Brain microvascular endothelial cell (primary cell): Measurements from ENCODE around the gene PLEKHJ1.
A peak's percentile ranks its signal among the peaks of the same experiment; 100 is the strongest.

ENCODE experiments used
- DNase-seq: peaks from one replicate; pipeline ENCODE4 v3.0.0-alpha.2; 2020
- H3K27ac ChIP-seq: fragments of 250-450 bp; sonication (Bioruptor Pico); 2 replicates; pipeline ENCODE4 v1.5.1; 2020; ENCODE audit warnings: mild to moderate bottlenecking, moderate library complexity
- H3K27me3 ChIP-seq: fragments of 250-450 bp; sonication (Bioruptor Pico); replicated peaks from 2 replicates; pipeline ENCODE4 v1.5.1; 2020; ENCODE audit warnings: mild to moderate bottlenecking
- H3K36me3 ChIP-seq: fragments of 250-450 bp; sonication (Bioruptor Pico); replicated peaks from 2 replicates; pipeline ENCODE4 v1.5.1; 2020; ENCODE audit warnings: mild to moderate bottlenecking
- H3K4me3 ChIP-seq: 2 replicates; pipeline ENCODE4 v1.5.1; 2011; ENCODE audit warnings: low read depth, mild to moderate bottlenecking, control low read depth, low read length, moderate library complexity
- in situ Hi-C: cut with HindIII; loops from 2 replicates; pipeline ENCODE4 v1.10.0; 2017; ENCODE audit warnings: low sequenced_read_pairs, low pct_ligation_motif_present
- TF ChIP-seq, protein P1 (sequence below): IDR thresholded peaks from 2 replicates; pipeline ENCODE4 v1.5.1; 2011; ENCODE audit warnings: low read depth, mild to moderate bottlenecking, moderate library complexity, low read length, control low read depth, inconsistent platforms; ENCODE audit errors: missing control alignments

PLEKHJ1 gene

DNA sequence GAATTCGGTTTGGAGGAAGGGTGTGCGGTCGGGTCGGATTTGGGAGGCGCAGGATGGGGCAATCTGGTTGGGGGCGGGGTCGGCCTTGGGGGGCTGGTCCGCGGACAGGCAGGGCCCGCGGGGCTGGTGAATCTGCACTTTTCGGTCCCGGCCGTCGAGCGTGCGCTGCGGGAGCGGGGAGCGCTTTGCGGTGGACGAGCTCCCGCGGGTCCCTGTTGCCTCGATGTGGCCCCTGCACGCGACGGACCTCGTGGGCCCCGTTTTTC, 34.0 kb upstream of the PLEKHJ1 start:
- in situ Hi-C loops: no loop called here
- DNase-seq: no peak
- peak overlapping the region; percentile 95 for H3K27ac ChIP-seq

DNA sequence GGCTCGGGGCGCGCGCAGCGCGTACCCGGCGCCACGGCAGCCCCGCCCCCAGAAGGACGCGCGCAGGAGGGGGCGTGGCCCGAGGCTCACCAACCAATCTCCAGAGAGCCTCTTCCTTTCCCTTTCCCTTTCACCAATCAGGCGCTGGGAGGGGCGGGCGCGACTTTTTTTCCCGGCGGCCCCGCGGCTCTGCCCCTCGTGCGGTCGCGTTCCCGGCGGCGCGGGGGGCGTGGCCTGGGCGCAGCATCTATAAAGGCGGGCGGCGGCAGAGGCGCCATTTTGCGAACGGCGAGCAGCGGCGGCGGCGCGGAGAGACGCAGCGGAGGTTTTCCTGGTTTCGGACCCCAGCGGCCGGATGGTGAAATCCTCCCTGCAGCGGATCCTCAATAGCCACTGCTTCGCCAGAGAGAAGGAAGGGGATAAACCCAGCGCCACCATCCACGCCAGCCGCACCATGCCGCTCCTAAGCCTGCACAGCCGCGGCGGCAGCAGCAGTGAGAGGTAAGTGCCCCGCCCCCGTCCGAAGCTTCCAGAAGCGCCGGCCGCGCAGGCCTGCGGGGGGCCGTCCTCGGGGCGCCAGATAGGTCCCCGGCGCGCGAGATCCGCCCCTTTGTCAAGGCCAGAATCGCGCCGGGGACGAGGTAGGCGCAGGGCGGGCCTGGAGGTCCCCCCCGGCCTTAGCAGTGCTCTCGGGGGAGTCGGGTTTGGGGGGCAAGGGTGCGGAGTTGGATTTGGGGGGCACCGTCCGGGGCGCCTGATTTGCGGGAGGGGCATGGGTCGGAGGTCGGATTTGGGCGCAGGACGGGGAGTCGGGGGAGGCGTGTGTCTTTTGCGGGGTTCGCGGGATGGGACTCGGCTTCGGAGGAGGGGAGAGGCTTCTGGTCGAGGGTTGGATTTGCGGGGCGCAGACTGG, 33.4 kb upstream of the PLEKHJ1 start:
- in situ Hi-C loops: no loop called here

More for the DNA sequence above, 34.0 kb upstream of the PLEKHJ1 start:
- H3K36me3 ChIP-seq: peaks cover 33% of the 10 kb centered on the region
- no peaks in the 10 kb centered on the region for H3K27me3 ChIP-seq
- TF ChIP-seq, protein P1, sequence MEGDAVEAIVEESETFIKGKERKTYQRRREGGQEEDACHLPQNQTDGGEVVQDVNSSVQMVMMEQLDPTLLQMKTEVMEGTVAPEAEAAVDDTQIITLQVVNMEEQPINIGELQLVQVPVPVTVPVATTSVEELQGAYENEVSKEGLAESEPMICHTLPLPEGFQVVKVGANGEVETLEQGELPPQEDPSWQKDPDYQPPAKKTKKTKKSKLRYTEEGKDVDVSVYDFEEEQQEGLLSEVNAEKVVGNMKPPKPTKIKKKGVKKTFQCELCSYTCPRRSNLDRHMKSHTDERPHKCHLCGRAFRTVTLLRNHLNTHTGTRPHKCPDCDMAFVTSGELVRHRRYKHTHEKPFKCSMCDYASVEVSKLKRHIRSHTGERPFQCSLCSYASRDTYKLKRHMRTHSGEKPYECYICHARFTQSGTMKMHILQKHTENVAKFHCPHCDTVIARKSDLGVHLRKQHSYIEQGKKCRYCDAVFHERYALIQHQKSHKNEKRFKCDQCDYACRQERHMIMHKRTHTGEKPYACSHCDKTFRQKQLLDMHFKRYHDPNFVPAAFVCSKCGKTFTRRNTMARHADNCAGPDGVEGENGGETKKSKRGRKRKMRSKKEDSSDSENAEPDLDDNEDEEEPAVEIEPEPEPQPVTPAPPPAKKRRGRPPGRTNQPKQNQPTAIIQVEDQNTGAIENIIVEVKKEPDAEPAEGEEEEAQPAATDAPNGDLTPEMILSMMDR: no peak
- H3K4me3 ChIP-seq: peak overlapping the region; percentile 96

DNA sequence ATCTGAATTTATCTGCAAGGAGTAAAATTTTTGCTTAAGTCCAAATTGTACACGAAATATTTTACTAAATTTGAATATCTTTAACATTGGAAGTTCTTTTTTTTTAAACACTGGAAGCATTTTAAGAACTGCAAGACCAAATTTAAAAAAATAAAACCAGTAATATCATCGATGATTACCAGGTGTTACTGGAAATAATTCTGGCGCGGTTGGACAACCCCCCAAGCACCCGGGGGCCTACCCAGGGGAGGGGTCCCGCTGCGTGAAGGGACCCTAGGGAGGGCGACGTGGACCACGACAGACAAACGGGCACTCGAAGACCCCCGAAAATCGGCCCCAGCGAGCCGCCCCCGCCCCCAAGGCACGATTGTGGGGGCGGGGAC, 32.7 kb upstream of the PLEKHJ1 start:
- Histone ChIP-seq H3K36me3 (peaks cover 28% of the 10 kb centered on the region), H3K27me3 (no peaks in the 10 kb centered on the region), H3K4me3 (peak overlapping the region; percentile 62), H3K27ac (peak overlapping the region; percentile 47)
- in situ Hi-C loops: no loop called here
- DNase-seq: no peak
- TF ChIP-seq, protein P1: no peak

More for the DNA sequence above, 33.4 kb upstream of the PLEKHJ1 start:
- Histone ChIP-seq H3K27ac (peak overlapping the region; percentile 95), H3K36me3 (peaks cover 33% of the 10 kb centered on the region), H3K27me3 (no peaks in the 10 kb centered on the region), H3K4me3 (peak overlapping the region; percentile 96)
- DNase-seq: peak; percentile 93
- TF ChIP-seq, protein P1: peak; percentile 23

DNA sequence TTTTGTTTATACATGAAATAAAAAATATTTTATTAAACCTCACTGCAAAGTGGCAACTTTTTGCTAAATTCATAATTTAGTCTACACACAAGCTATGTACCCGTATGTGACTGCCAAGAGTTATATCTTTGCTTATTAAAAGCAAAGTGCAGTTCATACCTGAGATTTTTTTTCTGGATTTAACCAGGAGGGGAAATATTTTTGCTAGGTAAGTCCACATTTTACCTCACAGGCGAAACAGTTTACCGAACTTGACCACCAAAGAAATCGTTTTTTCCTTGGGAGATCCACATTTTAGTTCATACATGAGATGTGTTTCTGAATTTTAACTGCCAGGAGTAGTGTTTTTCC, 32.3 kb upstream of the PLEKHJ1 start:
- Histone ChIP-seq H3K4me3 (peak overlapping the region; percentile 62), H3K27ac (no peak overlapping the region)
- TF ChIP-seq, protein P1: no peak

DNA sequence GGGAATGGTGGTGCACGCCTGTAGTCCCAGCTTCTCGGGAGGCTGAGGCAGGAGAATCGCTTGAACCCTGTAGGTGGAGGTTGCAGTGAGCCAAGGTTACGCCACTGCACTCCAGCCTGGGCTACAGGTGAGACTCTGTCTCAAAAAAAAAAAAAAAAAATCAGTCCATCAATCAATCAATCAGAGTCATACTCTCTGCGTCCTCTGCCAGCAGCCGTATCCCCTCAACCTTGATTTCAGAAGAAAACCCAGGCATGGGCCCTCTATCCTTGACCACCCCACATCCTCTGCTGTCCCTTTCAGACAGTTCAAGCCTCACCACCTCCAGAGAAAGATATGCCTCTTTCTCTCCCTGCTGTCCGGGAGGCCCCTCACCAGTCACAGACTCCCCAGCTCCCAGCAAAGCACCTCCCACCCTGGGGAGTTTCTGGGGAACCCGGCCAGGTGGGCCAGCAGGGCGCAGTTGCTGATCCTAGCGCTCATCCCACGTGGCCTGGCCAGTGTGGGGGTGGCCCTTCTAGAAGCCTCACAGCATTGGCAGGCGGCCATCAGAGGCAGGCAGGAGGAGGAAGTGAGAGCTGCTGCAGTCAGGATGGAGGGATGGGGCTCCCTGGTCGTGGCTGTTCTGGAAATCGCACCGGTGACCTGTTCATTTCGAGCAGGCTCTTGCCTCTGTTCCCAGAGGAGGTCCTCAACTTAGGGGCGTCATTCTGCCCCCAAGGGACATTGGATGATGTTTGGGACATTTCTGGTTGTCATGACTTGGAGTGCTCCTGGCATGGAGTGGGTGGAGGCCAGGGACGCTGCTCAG, 30.3 kb upstream of the PLEKHJ1 start:
- in situ Hi-C loops: no loop called here
- TF ChIP-seq, protein P1: no peak
- Histone ChIP-seq H3K27ac (no peak overlapping the region), H3K36me3 (peaks cover 6% of the 10 kb centered on the region), H3K27me3 (no peaks in the 10 kb centered on the region), H3K4me3 (no peak overlapping the region)
- peak; percentile 74 for DNase-seq

More for the DNA sequence above, 32.3 kb upstream of the PLEKHJ1 start:
- DNase-seq: no peak
- no peaks in the 10 kb centered on the region for H3K27me3 ChIP-seq
- peaks cover 24% of the 10 kb centered on the region for H3K36me3 ChIP-seq
- in situ Hi-C loops: no loop called here
